ENCODE data around the gene GPC5.
"Not testable (repeated sequence)": the region's sequence is repeated elsewhere in the genome, so short reads cannot be mapped to it uniquely, and the experiment has no call there.

Gene GPC5

GRCh38 chr13:91722267-91722884, 324.0 kb downstream of the GPC5 start:
- no peak for DNase-seq

GRCh38 chr13:91724591-91724990, 326.2 kb downstream of the GPC5 start:
- no peak for DNase-seq

- no peak for DNase-seq
Observed at GRCh38 chr13:91725646-91726045, 327.2 kb downstream of the GPC5 start.

GRCh38 chr13:91726671-91727070, 328.2 kb downstream of the GPC5 start:
- DNase-seq: no peak

GRCh38 chr13:91729859-91730258, 331.4 kb downstream of the GPC5 start:
- DNase-seq: no peak

GRCh38 chr13:91739751-91740150, 341.3 kb downstream of the GPC5 start:
- no peak for DNase-seq

DNA sequence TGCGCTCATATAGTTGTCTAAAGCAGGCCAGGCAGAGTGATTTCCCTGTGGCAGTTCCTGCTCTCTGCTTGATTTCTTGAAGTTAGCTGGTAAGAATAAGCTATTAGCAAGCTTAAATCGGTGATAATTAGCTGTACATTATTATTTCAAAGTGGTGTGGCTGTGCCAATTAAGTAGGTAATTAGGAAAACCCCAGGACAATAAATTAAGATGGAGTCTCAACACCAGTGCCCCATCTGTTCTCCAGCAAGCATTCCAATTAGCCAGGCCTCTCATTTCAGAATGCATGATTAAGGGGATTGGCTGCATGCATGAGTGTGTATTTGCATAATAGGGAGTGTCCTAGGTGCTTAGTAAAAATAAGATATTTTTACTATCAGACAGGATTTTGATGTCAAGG, 342.3 kb downstream of the GPC5 start:
- DNase-seq: no peak

DNA sequence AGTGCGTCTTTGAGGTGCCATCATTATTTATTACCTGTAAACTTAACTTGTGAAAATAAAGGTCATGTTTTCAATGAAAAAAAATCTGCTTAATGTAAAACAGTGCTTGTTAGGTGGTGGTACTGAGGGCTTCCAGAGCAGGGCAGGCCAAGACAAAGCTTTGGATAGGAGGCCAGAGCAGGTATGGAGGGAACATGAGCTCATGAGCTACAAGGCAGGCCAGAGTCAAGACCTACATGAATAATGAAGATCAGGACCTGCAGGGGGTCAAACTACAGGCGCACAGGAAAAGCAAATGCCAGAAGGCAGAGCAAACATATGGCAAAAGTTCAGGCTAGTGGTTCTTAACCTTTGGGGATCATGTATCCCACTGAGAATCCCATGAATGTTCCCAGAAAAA, 343.5 kb downstream of the GPC5 start:
- no peak for DNase-seq

DNA sequence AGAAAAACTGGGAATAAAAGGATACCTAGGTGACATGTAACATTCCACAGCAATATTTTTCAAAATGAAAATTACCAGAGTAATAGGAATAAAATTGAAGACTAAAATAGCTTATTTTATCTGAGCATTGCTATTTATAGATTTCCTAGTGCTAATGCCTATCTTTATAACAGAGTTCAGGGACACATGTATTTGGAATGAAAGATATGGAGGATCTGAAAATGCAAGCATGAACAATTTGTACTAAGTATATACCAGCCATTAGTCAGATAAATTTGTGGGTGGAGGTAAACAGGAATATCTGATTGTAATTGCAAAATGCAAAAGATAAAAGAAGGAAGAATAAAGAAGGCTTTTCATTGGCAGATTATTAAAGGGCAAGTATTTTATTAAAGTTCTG, 345.9 kb downstream of the GPC5 start:
- no peak for DNase-seq

GRCh38 chr13:91745967-91746366, 347.5 kb downstream of the GPC5 start:
- no peak for DNase-seq

- no peak for DNase-seq
Observed at GRCh38 chr13:91747186-91747585, 348.8 kb downstream of the GPC5 start.

- DNase-seq: no peak
Observed at GRCh38 chr13:91748416-91749089, 350.1 kb downstream of the GPC5 start.

- DNase-seq: no peak
Observed at GRCh38 chr13:91758724-91759123, 360.3 kb downstream of the GPC5 start.

GRCh38 chr13:91762957-91763356, 364.5 kb downstream of the GPC5 start:
- no peak for DNase-seq

GRCh38 chr13:91764527-91764926, 366.1 kb downstream of the GPC5 start:
- DNase-seq: no peak

GRCh38 chr13:91767651-91768050, 369.2 kb downstream of the GPC5 start:
- DNase-seq: no peak

GRCh38 chr13:91768746-91769145, 370.3 kb downstream of the GPC5 start:
- no peak for DNase-seq

DNA sequence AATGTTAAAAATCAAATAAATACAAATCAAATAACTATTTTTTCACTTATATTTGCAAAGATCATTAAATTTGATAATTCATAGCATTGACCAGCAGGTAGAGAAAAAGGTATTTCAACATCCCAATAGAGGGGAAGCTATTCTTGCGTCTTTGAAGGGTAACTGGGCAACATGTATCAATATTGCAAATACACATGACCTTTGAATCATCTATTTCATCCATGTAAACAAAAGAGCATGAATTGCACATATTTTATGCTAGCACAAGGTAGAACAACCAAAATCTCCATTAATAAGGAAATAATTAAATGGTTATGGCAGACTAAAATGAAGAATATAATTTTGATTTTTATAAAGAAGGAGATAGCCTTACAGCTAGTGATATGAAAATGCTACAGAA, 372.8 kb downstream of the GPC5 start:
- DNase-seq: no peak

DNA sequence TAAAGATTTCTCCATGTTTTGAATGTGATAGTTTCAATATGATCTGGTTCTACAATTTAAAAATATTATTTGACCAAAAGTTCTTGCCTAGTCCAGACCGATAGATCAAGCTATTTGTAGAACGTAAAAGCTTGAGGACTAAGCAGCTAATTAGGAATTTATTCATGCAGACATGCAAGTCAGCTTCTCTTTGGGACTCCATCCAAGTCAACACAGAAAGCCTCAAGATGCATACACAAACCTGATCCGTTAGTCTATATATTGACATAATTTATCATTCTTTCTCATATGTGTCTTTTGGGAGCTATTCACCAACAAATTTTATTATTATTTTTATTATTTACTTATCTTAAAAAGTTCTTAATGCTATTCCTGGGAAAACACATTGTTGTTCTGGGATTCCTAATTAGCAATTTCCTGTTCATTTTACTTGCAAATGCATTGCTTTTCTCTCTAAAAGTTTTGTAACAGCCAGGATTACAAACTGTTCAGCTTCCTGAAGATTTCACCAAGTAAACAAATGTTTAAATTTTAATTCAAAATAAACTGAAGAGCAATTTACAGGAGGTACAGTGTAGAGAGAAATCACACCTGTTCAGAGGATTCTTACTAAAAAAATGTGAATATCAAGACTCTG, 375.3 kb downstream of the GPC5 start:
- no peak for DNase-seq

DNA sequence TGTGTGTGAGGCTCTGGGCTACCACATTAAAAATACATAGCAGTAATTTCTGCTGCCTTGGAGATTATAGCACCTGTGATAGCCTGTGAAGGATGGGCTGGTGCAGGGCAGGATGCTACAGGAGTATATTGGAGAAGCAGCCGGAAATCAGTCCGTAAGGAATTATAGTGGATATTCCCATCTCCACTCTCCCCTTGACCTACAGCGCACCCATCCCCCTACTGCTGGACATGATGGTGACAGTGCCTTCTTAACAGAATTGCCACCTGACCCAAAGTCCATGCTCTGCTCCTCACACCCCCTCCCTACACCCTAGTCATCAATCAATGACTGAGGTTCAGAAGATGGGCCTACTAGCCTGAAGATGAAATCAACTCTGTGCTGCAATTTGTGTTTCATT, 376.0 kb downstream of the GPC5 start:
- no peak for DNase-seq

DNA sequence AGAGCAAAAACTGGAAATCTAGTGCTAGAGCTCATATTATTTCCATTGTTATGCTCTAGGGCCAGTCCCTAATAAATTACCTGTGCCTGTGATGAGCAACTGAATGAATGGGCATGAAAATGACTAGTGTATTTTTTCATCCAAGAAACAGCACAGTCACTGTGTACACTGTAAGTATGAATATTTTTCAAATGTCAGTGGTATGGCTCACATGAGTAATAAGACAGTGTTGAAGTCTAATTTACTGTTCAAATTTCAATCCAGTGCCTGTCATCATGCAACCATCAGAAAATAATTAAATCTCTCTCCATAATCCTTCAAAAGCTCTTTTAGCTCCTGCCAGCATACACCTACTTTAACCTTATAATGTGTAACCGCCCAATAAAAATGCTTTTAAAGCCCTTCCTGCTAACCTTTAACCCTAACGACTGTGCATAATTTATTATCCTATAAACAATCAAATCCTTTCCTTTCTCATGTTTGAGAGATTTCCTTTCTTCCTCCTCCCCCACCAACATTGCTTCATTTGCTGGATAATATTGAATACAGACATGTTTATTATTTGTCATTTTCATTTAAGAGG, 378.3 kb downstream of the GPC5 start:
- no peak for DNase-seq

GRCh38 chr13:91778123-91778522, 379.7 kb downstream of the GPC5 start:
- no peak for DNase-seq

GRCh38 chr13:91781982-91782691, 383.7 kb downstream of the GPC5 start:
- DNase-seq: not testable (repeated sequence)
